Activated CD8-positive, alpha-beta T cell treated with anti-CD3 and anti-CD28 coated beads, Interleukin-2, amount 10 ng/mL, durations not matched to agents 7 days and 5 days (primary cell): ENCODE data around the gene TEAD4. TPM values are rescaled to one million over a fixed set of nuclear protein-coding genes. Genes with fewer than 3 reads are reported as not detected.

Experiments used
- ATAC-seq: fragments of 150-1000 bp; cut with Tn5 transposase; one replicate; pipeline ENCODE4 v1.10.0; 2021; ENCODE audit warnings: moderate library complexity
- CTCF ChIA-PET: fragments of 350-600 bp; sonication (Branson Sonifier 250); formaldehyde crosslinking; loops from one replicate; lab custom pipeline; 2021; ENCODE audit warnings: antibody characterized with exemption; lab: Charles Lee
- POLR2A ChIA-PET: fragments of 350-600 bp; sonication (Branson Sonifier 250); formaldehyde crosslinking; loops from one replicate; lab custom pipeline; 2021; ENCODE audit warnings: antibody characterized with exemption; lab: Charles Lee
- DNase-seq: peaks from one replicate; pipeline ENCODE4 v3.0.0-alpha.2; 2020
- H3K27ac Mint-ChIP-seq: one replicate; pipeline ENCODE4 v1.8.0; 2021; ENCODE audit warnings: mild to moderate bottlenecking, mixed read lengths
- H3K27me3 Mint-ChIP-seq: one replicate; pipeline ENCODE4 v1.8.0; 2021; ENCODE audit warnings: low read depth, mixed read lengths
- H3K36me3 Mint-ChIP-seq: one replicate; pipeline ENCODE4 v1.8.0; 2021; ENCODE audit warnings: low read depth, mixed read lengths
- H3K4me1 Mint-ChIP-seq: one replicate; pipeline ENCODE4 v1.8.0; 2021; ENCODE audit warnings: low read depth, mixed read lengths
- H3K4me3 Mint-ChIP-seq: one replicate; pipeline ENCODE4 v1.8.0; 2021; ENCODE audit warnings: mild to moderate bottlenecking, mixed read lengths
- H3K9me3 Mint-ChIP-seq: one replicate; pipeline ENCODE4 v1.8.0; 2022; ENCODE audit warnings: mixed read lengths; ENCODE audit not compliant: insufficient read depth
- total RNA-seq, 2 experiments: library from RNA; stranded (reverse); gene quantifications; one replicate each; pipeline ENCODE4 v1.2.3, GENCODE V29; 2021

TEAD4 gene
- total RNA-seq, 2 experiments from 2014 or later: 0.34 to 0.44 TPM

- H3K27me3 Mint-ChIP-seq: peaks cover 2% of the 10 kb centered on the region
- no peak overlapping the region for H3K27ac Mint-ChIP-seq
- ATAC-seq: no peak
- no peak for DNase-seq
- H3K9me3 Mint-ChIP-seq: no peaks in the 10 kb centered on the region
- POLR2A ChIA-PET: no interaction called here
- CTCF ChIA-PET: no interaction called here
- H3K4me1 Mint-ChIP-seq: no peaks in the 10 kb centered on the region
- H3K36me3 Mint-ChIP-seq: no peaks in the 10 kb centered on the region
- H3K4me3 Mint-ChIP-seq: no peak overlapping the region
Measured at GRCh38 chr12:2984249-2984648, 25.1 kb downstream of the TEAD4 start.

- Mint-ChIP-seq H3K36me3 (no peaks in the 10 kb centered on the region), H3K27ac (no peak overlapping the region), H3K9me3 (peaks cover under 1% of the 10 kb centered on the region), H3K4me3 (no peak overlapping the region), H3K4me1 (no peaks in the 10 kb centered on the region), H3K27me3 (peaks cover 2% of the 10 kb centered on the region)
- ChIA-PET POLR2A (no interaction called here), CTCF (no interaction called here)
- no peak for ATAC-seq
- DNase-seq: no peak
Measured at GRCh38 chr12:2984698-2985097, 25.5 kb downstream of the TEAD4 start.

GRCh38 chr12:2986876-2987275 is 27.7 kb downstream of the TEAD4 start:
- H3K9me3 Mint-ChIP-seq: peaks cover 3% of the 10 kb centered on the region
- no peak overlapping the region for H3K4me3 Mint-ChIP-seq
- H3K36me3 Mint-ChIP-seq: no peaks in the 10 kb centered on the region
- DNase-seq: no peak
- ATAC-seq: no peak
- H3K27me3 Mint-ChIP-seq: peaks cover 2% of the 10 kb centered on the region
- H3K4me1 Mint-ChIP-seq: no peaks in the 10 kb centered on the region
- H3K27ac Mint-ChIP-seq: no peak overlapping the region
- CTCF ChIA-PET: no interaction called here
- POLR2A ChIA-PET: no interaction called here

- Mint-ChIP-seq H3K27ac (no peak overlapping the region), H3K36me3 (no peaks in the 10 kb centered on the region), H3K9me3 (peaks cover 3% of the 10 kb centered on the region), H3K4me1 (no peaks in the 10 kb centered on the region), H3K4me3 (no peak overlapping the region), H3K27me3 (peaks cover 2% of the 10 kb centered on the region)
- ATAC-seq (no peak), DNase-seq (no peak)
- ChIA-PET POLR2A (no interaction called here), CTCF (no interaction called here)
Measured at GRCh38 chr12:2988494-2988893, 29.3 kb downstream of the TEAD4 start.

- CTCF ChIA-PET: no interaction called here
- Mint-ChIP-seq H3K9me3 (peaks cover 3% of the 10 kb centered on the region), H3K27me3 (no peaks in the 10 kb centered on the region), H3K4me3 (no peak overlapping the region), H3K36me3 (no peaks in the 10 kb centered on the region), H3K27ac (no peak overlapping the region), H3K4me1 (no peaks in the 10 kb centered on the region)
- POLR2A ChIA-PET: no interaction called here
- ATAC-seq: no peak
- no peak for DNase-seq
Measured at GRCh38 chr12:2992724-2993123, 33.5 kb downstream of the TEAD4 start.

- H3K27me3 Mint-ChIP-seq: no peaks in the 10 kb centered on the region
- DNase-seq (no peak), ATAC-seq (no peak)
- H3K27ac Mint-ChIP-seq: no peak overlapping the region
- no peaks in the 10 kb centered on the region for H3K4me1 Mint-ChIP-seq
- CTCF ChIA-PET: no interaction called here
- POLR2A ChIA-PET: no interaction called here
- no peaks in the 10 kb centered on the region for H3K36me3 Mint-ChIP-seq
- no peaks in the 10 kb centered on the region for H3K9me3 Mint-ChIP-seq
- H3K4me3 Mint-ChIP-seq: no peak overlapping the region
Measured at GRCh38 chr12:2997989-2998670, 38.9 kb downstream of the TEAD4 start.

- H3K4me3 Mint-ChIP-seq: no peak overlapping the region
- no peak overlapping the region for H3K27ac Mint-ChIP-seq
- H3K27me3 Mint-ChIP-seq: no peaks in the 10 kb centered on the region
- CTCF ChIA-PET: no interaction called here
- no peak for DNase-seq
- POLR2A ChIA-PET: no interaction called here
- no peaks in the 10 kb centered on the region for H3K36me3 Mint-ChIP-seq
- H3K9me3 Mint-ChIP-seq: no peaks in the 10 kb centered on the region
- no peak for ATAC-seq
- no peaks in the 10 kb centered on the region for H3K4me1 Mint-ChIP-seq
Measured at GRCh38 chr12:2998789-2999264, 39.6 kb downstream of the TEAD4 start.

GRCh38 chr12:2999265-2999841 is 40.2 kb downstream of the TEAD4 start:
- no peaks in the 10 kb centered on the region for H3K36me3 Mint-ChIP-seq
- CTCF ChIA-PET: no interaction called here

GRCh38 chr12:3000548-3001275 is 41.5 kb downstream of the TEAD4 start:
- no peaks in the 10 kb centered on the region for H3K4me1 Mint-ChIP-seq
- CTCF ChIA-PET: no interaction called here

More at GRCh38 chr12:2999265-2999841, 40.2 kb downstream of the TEAD4 start:
- no peak overlapping the region for H3K4me3 Mint-ChIP-seq
- ATAC-seq: no peak
- H3K27me3 Mint-ChIP-seq: no peaks in the 10 kb centered on the region
- no peak overlapping the region for H3K27ac Mint-ChIP-seq
- H3K4me1 Mint-ChIP-seq: no peaks in the 10 kb centered on the region
- no peak for DNase-seq
- POLR2A ChIA-PET: no interaction called here
- H3K9me3 Mint-ChIP-seq: no peaks in the 10 kb centered on the region

GRCh38 chr12:3002646-3003045 is 43.4 kb downstream of the TEAD4 start:
- ChIA-PET POLR2A (no interaction called here), CTCF (no interaction called here)
- H3K9me3 Mint-ChIP-seq: no peaks in the 10 kb centered on the region
- H3K4me1 Mint-ChIP-seq: no peaks in the 10 kb centered on the region
- ATAC-seq (no peak), DNase-seq (no peak)
- no peaks in the 10 kb centered on the region for H3K27me3 Mint-ChIP-seq
- no peak overlapping the region for H3K27ac Mint-ChIP-seq
- H3K4me3 Mint-ChIP-seq: no peak overlapping the region
- H3K36me3 Mint-ChIP-seq: no peaks in the 10 kb centered on the region

More at GRCh38 chr12:3000548-3001275, 41.5 kb downstream of the TEAD4 start:
- no peaks in the 10 kb centered on the region for H3K9me3 Mint-ChIP-seq
- DNase-seq: no peak
- H3K27ac Mint-ChIP-seq: no peak overlapping the region
- POLR2A ChIA-PET: no interaction called here
- no peaks in the 10 kb centered on the region for H3K36me3 Mint-ChIP-seq
- H3K4me3 Mint-ChIP-seq: no peak overlapping the region
- no peaks in the 10 kb centered on the region for H3K27me3 Mint-ChIP-seq
- ATAC-seq: no peak

GRCh38 chr12:3003357-3003992 is 44.3 kb downstream of the TEAD4 start:
- no peak overlapping the region for H3K27ac Mint-ChIP-seq
- H3K27me3 Mint-ChIP-seq: no peaks in the 10 kb centered on the region
- ChIA-PET POLR2A (no interaction called here), CTCF (no interaction called here)
- H3K36me3 Mint-ChIP-seq: no peaks in the 10 kb centered on the region
- no peak overlapping the region for H3K4me3 Mint-ChIP-seq
- H3K9me3 Mint-ChIP-seq: no peaks in the 10 kb centered on the region
- DNase-seq (no peak), ATAC-seq (no peak)
- H3K4me1 Mint-ChIP-seq: no peaks in the 10 kb centered on the region
